Body of pancreas (tissue), 4 donors: Measurements from ENCODE around the gene NUTM1. TPM values are rescaled to one million over a fixed set of nuclear protein-coding genes. Genes with fewer than 3 reads are reported as not detected.
A peak's percentile ranks its signal among the peaks of the same experiment; 100 is the strongest.

Source experiments
- ATAC-seq: fragments of 150-250 bp; one replicate; pipeline ENCODE4 v1.9.1; 2016
- DNase-seq, 4 donors: peaks; one replicate each; pipeline ENCODE4 v3.0.0-alpha.2; 2019
- H3K27ac ChIP-seq, 4 donors: fragments of 200-600 bp; sonication (generic); 1 replicate in 3 of 4; 2 replicates in 1 of 4; pipeline versions ENCODE4 v1.5.1 to v1.6.1; 2016 to 2019; ENCODE audit warnings: mild to moderate bottlenecking in 1 of 4, mixed read lengths in 1 of 4, moderate library complexity in 1 of 4
- H3K27me3 ChIP-seq, 2 donors: fragments of 200-600 bp; sonication (generic); one replicate each; pipeline ENCODE4 v1.6.0; 2016; ENCODE audit warnings: mild to moderate bottlenecking in 1 of 2
- H3K36me3 ChIP-seq, 2 donors: fragments of 200-600 bp; sonication (generic); replicated peaks in 1 of 2; 2 replicates each; pipeline ENCODE4 v1.5.1; 2016; ENCODE audit warnings: low read depth in 2 of 2; ENCODE audit not compliant: insufficient read depth in 1 of 2
- H3K4me1 ChIP-seq: fragments of 200-600 bp; sonication (generic); one replicate; pipeline ENCODE4 v1.6.0; 2016
- H3K4me3 ChIP-seq, 2 donors: fragments of 200-600 bp; sonication (generic); 1 replicate in 1 of 2; 2 replicates in 1 of 2; pipeline ENCODE4 v1.5.1; 2016 to 2019
- H3K9me3 ChIP-seq, 3 donors: fragments of 200-600 bp; sonication (generic); 1 replicate in 2 of 3; 2 replicates in 1 of 3; pipeline ENCODE4 v1.5.1; 2016
- CTCF ChIP-seq, 7 experiments: fragments of 450-650 bp in 4 of 7; fragments of 200-600 bp in 3 of 7; sonication (generic) in 3 of 7; IDR thresholded peaks; one replicate each; pipeline ENCODE4 v1.5.1; 2016 to 2019; ENCODE audit warnings: antibody characterized with exemption in 7 of 7
- POLR2A ChIP-seq, 3 donors: fragments of 450-650 bp; IDR thresholded peaks; one replicate each; pipeline ENCODE4 v1.6.1; 2016; ENCODE audit warnings: antibody characterized with exemption in 3 of 3, mild to moderate bottlenecking in 2 of 3
- WGBS, 2 donors: methylation state at CpG; one replicate each; pipeline ENCODE4 v1.1.5; 2017; 5-methylcytosine and 5-hydroxymethylcytosine counted together
- intact Hi-C: fragments of 100-400 bp; cut with DNase I; formaldehyde crosslinking; loops from one replicate; pipeline ENCODE4 v1.15.1; 2023
- total RNA-seq, 2 donors: library from RNA; depleted of rRNA; stranded (reverse); fragments of >200 nt; gene quantifications; one replicate each; pipeline ENCODE4 v1.1.0, GENCODE V29; 2016

The NUTM1 gene
- total RNA-seq, 2 donors from 2014 or later = not detected

GRCh38 chr15:34331809-34332208 is 11.3 kb upstream of the NUTM1 start:
- no peak for DNase-seq
- Histone ChIP-seq H3K36me3 (no peaks in the 10 kb centered on the region), H3K27me3 (no peaks in the 10 kb centered on the region), H3K4me1 (peaks cover 4% of the 10 kb centered on the region), H3K27ac (no peak overlapping the region), H3K9me3 (no peaks in the 10 kb centered on the region), H3K4me3 (no peak overlapping the region)
- no peak for ATAC-seq
- WGBS, 2 donors = 77 to 88% methylated on average over 2 of the region's 2 CpGs
- intact Hi-C loops = loop anchor here (10.0 kb wide), 1 partner anchor 107 kb away; the partner anchor contains the start of gene EMC4
- TF ChIP-seq POLR2A (IDR thresholded peaks at IDR 0.05) = no peak
- no peak for TF ChIP-seq CTCF (IDR thresholded peaks at IDR 0.05)

- intact Hi-C loops = loop anchor here (10.0 kb wide), 1 partner anchor 108 kb away; the partner anchor contains the start of gene EMC4
- 92 to 100% methylated on average over 6 of the region's 6 CpGs for WGBS, 2 donors
- H3K27ac ChIP-seq = no peak overlapping the region
- no peaks in the 10 kb centered on the region for H3K9me3 ChIP-seq
- H3K4me1 ChIP-seq = peaks cover 8% of the 10 kb centered on the region
- no peak overlapping the region for H3K4me3 ChIP-seq
- ATAC-seq (no peak), DNase-seq (no peak)
- no peaks in the 10 kb centered on the region for H3K36me3 ChIP-seq
- H3K27me3 ChIP-seq = no peaks in the 10 kb centered on the region
- TF ChIP-seq POLR2A (IDR thresholded peaks at IDR 0.05) (no peak), CTCF (IDR thresholded peaks at IDR 0.05) (no peak)
These were observed 10.5 kb upstream of the NUTM1 start for GRCh38 chr15:34332553-34333120.

GRCh38 chr15:34334672-34335071 is 8.4 kb upstream of the NUTM1 start:
- no peak for DNase-seq
- intact Hi-C loops = loop anchor here (10.0 kb wide), 1 partner anchor 110 kb away; the partner anchor contains the start of gene EMC4
- ATAC-seq = no peak
- peaks cover 12% of the 10 kb centered on the region for H3K4me1 ChIP-seq
- H3K9me3 ChIP-seq = no peaks in the 10 kb centered on the region
- 49 to 52% methylated on average over 4 of the region's 4 CpGs for WGBS, 2 donors
- H3K36me3 ChIP-seq = no peaks in the 10 kb centered on the region
- H3K27ac ChIP-seq = peak overlapping the region in 1 of 4 donors; percentile 89
- H3K27me3 ChIP-seq = no peaks in the 10 kb centered on the region
- TF ChIP-seq CTCF (IDR thresholded peaks at IDR 0.05) = no peak
- no peak for TF ChIP-seq POLR2A (IDR thresholded peaks at IDR 0.05)
- no peak overlapping the region for H3K4me3 ChIP-seq

- ATAC-seq (no peak), DNase-seq (no peak)
- Histone ChIP-seq H3K36me3 (no peaks in the 10 kb centered on the region), H3K4me3 (no peak overlapping the region), H3K27ac (peak overlapping the region in 1 of 4 donors; percentile 89), H3K4me1 (peaks cover 12% of the 10 kb centered on the region), H3K9me3 (no peaks in the 10 kb centered on the region), H3K27me3 (no peaks in the 10 kb centered on the region)
- intact Hi-C loops = loop anchor here (10.0 kb wide), 1 partner anchor 111 kb away; the partner anchor contains the start of gene EMC4
- TF ChIP-seq POLR2A (IDR thresholded peaks at IDR 0.05) (no peak), CTCF (IDR thresholded peaks at IDR 0.05) (no peak)
- 68 to 78% methylated on average over 3 of the region's 3 CpGs for WGBS, 2 donors
These were observed 7.7 kb upstream of the NUTM1 start for GRCh38 chr15:34335176-34336032.
